Upper lobe of left lung (tissue), 6 donors: ENCODE measurements around the gene BID. TPM values are rescaled to one million over a fixed set of nuclear protein-coding genes. Genes with fewer than 3 reads are reported as not detected.

Experiments
- ATAC-seq, 2 donors: fragments of 200-7000 bp; cut with Tn5 transposase; one replicate each; pipeline ENCODE4 v1.9.1; 2022; ENCODE audit warnings: mild to moderate bottlenecking in 2 of 2, moderate library complexity in 2 of 2; ENCODE audit not compliant: low FRiP score in 2 of 2
- DNase-seq, 2 donors: peaks; one replicate each; pipeline ENCODE4 v3.0.0-alpha.2; 2019 to 2020
- H3K27ac ChIP-seq, 4 donors: fragments of 200-600 bp; sonication (generic); one replicate each; pipeline ENCODE4 v1.5.1; 2016 to 2019
- H3K27me3 ChIP-seq, 4 donors: fragments of 200-600 bp; sonication (generic); one replicate each; pipeline ENCODE4 v1.5.1; 2017 to 2019
- H3K36me3 ChIP-seq, 4 donors: fragments of 200-600 bp; sonication (generic); one replicate each; pipeline ENCODE4 v1.5.1; 2016 to 2019
- H3K4me1 ChIP-seq, 4 donors: fragments of 200-600 bp; sonication (generic); one replicate each; pipeline ENCODE4 v1.5.1; 2018 to 2019
- H3K4me3 ChIP-seq, 4 donors: fragments of 200-600 bp; sonication (generic); one replicate each; pipeline ENCODE4 v1.5.1; 2017 to 2019; ENCODE audit warnings: mild to moderate bottlenecking in 2 of 4, moderate library complexity in 1 of 4
- H3K9me3 ChIP-seq, 4 donors: fragments of 200-600 bp; sonication (generic); one replicate each; pipeline ENCODE4 v1.5.1; 2018 to 2019
- EP300 ChIP-seq, 4 donors: sonication (generic); formaldehyde crosslinking; IDR thresholded peaks; one replicate each; pipeline ENCODE4 v1.5.1; 2017; ENCODE audit warnings: antibody characterized with exemption in 4 of 4, control low read depth in 2 of 4
- POLR2A ChIP-seq, 4 donors: fragments of 450-650 bp; IDR thresholded peaks; one replicate each; pipeline ENCODE4 v1.5.1; 2016 to 2017; ENCODE audit warnings: antibody characterized with exemption in 4 of 4, mild to moderate bottlenecking in 2 of 4
- POLR2AphosphoS5 ChIP-seq, 2 donors: sonication (generic); formaldehyde crosslinking; IDR thresholded peaks; one replicate each; pipeline ENCODE4 v1.5.1; 2017; ENCODE audit warnings: antibody characterized with exemption in 2 of 2
- WGBS, 2 donors: methylation state at CpG; one replicate each; pipeline ENCODE4 v1.1.5; 2017 to 2018; 5-methylcytosine and 5-hydroxymethylcytosine counted together
- total RNA-seq, 6 donors: library from RNA; depleted of rRNA in 4 of 6; stranded (reverse); fragments of >200 nt in 4 of 6; gene quantifications; one replicate each; pipeline versions ENCODE4 v1.1.0 to v1.2.1, GENCODE V29; 2016 to 2021
- TF ChIP-seq, protein P1 (sequence below), 6 experiments: fragments of 450-650 bp in 4 of 6; fragments of 200-600 bp in 2 of 6; sonication (generic) in 2 of 6; IDR thresholded peaks; one replicate each; pipeline ENCODE4 v1.5.1; 2016 to 2019; ENCODE audit warnings: antibody characterized with exemption in 6 of 6
- donor health status: DM: no; HTN: no; CAD: no; lungs with moderate emphysema.
- donor health status: DM: no; HTN: yes; CAD: no; lungs with severe emphysema.

Gene BID
- total RNA-seq, 6 donors from 2014 or later, result 10.5 to 55.9 (median 27.3) TPM

DNA sequence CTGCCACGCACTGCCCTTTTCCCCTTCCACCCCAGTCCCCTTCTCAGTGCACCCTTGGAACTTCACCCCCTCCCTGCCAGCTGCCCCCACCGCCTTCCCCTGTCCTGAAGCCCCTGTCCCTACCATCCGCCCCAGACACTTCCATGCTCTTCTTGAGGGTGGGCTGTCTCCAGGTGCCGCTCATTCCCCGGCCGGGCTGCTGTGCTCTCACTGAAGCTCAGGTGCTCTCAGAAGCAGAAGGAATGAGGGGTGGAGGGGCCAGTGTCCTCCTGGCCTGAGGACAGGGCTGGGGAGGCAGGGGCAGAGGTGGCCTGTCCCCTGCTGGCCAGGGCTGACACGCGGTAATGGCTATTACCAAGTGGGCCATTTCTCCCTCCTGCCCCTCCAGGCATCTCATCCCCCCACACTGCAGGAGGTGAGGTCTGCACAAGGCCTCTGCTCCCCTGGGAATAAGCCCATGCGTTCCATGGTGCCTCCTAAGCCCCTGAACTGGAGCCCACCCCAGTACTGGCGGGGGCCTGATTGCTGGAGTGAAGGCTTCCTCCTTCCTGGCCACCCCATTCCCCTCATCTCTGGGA, 6.6 kb upstream of the BID start:
- H3K4me3 ChIP-seq, result no peak overlapping the region
- peak overlapping the region in 2 of 4 donors; percentile 43 to 72 for H3K27ac ChIP-seq

GRCh38 chr22:17780116-17780740, 6.0 kb upstream of the BID start:
- 73 to 78% methylated on average over 18 to 19 of the region's 19 CpGs for WGBS, 2 donors

More for the DNA sequence above, 6.6 kb upstream of the BID start:
- DNase-seq, result no peak
- Histone ChIP-seq H3K4me1 (peaks cover 11 to 29% (median 25%) of the 10 kb centered on the region in 4 donors), H3K36me3 (no peaks in the 10 kb centered on the region), H3K9me3 (no peaks in the 10 kb centered on the region), H3K27me3 (no peaks in the 10 kb centered on the region)
- TF ChIP-seq EP300 (IDR thresholded peaks at IDR 0.05) (no peak), POLR2AphosphoS5 (IDR thresholded peaks at IDR 0.05) (no peak), POLR2A (IDR thresholded peaks at IDR 0.05) (no peak)
- TF ChIP-seq, protein P1, sequence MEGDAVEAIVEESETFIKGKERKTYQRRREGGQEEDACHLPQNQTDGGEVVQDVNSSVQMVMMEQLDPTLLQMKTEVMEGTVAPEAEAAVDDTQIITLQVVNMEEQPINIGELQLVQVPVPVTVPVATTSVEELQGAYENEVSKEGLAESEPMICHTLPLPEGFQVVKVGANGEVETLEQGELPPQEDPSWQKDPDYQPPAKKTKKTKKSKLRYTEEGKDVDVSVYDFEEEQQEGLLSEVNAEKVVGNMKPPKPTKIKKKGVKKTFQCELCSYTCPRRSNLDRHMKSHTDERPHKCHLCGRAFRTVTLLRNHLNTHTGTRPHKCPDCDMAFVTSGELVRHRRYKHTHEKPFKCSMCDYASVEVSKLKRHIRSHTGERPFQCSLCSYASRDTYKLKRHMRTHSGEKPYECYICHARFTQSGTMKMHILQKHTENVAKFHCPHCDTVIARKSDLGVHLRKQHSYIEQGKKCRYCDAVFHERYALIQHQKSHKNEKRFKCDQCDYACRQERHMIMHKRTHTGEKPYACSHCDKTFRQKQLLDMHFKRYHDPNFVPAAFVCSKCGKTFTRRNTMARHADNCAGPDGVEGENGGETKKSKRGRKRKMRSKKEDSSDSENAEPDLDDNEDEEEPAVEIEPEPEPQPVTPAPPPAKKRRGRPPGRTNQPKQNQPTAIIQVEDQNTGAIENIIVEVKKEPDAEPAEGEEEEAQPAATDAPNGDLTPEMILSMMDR (IDR thresholded peaks at IDR 0.05), result no peak
- ATAC-seq, result no peak
- 90 to 92% methylated on average over 6 to 10 of the region's 10 CpGs for WGBS, 2 donors

DNA sequence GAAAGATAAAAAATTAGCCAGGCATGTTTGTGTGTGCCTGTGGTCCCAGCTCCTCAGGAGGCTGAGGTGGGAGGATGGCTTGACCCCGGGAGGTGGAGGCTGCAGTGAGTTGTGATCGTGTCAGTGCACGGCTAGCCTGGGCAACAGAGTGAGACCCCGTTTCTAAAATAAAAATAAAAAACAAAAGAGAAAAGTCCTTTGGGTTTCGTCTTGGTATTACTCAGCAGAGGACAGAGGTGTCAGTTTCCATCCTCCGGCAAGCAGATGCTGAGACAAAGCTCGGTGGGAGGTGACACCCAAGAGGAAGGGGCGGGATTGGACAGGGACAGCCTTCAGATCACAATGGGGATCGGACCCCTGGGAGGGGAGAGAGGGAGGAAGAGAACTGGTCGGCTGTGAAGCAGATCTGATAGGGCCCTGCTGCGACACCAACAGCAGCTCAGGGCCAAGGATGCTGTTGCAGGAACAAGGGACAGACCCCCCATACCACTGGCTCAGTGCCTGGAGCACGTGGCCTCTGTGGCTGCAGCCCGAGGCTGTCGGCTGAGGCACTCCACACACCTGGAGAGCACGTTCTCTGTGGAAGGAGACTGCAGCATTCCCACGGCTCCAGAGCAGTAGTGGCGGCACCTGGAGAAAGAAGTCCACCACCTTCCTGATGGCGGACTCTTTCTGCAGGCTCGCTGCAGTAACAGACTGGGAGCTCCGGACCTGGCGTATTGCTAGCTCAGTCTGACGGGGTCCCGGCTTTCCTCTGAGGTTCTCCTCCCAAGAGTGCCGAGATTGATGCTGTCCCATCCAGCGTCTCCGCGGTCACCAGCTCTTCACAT, 5.2 kb upstream of the BID start:
- Histone ChIP-seq H3K4me1 (peaks cover 11 to 36% (median 28%) of the 10 kb centered on the region in 4 donors), H3K4me3 (no peak overlapping the region), H3K27me3 (no peaks in the 10 kb centered on the region), H3K36me3 (no peaks in the 10 kb centered on the region), H3K27ac (no peak overlapping the region), H3K9me3 (no peaks in the 10 kb centered on the region)
- 70 to 82% methylated on average over 23 to 27 of the region's 27 CpGs for WGBS, 2 donors
- TF ChIP-seq POLR2AphosphoS5 (IDR thresholded peaks at IDR 0.05), result no peak
- no peak for TF ChIP-seq EP300 (IDR thresholded peaks at IDR 0.05)
- TF ChIP-seq POLR2A (IDR thresholded peaks at IDR 0.05), result no peak
- TF ChIP-seq, protein P1 (IDR thresholded peaks at IDR 0.05), result no peak
- ATAC-seq (no peak), DNase-seq (peak in 1 of 2 donors; percentile 54)

More at GRCh38 chr22:17780116-17780740, 6.0 kb upstream of the BID start:
- DNase-seq, result no peak
- no peaks in the 10 kb centered on the region for H3K36me3 ChIP-seq
- H3K27me3 ChIP-seq, result no peaks in the 10 kb centered on the region
- no peak overlapping the region for H3K27ac ChIP-seq
- no peak for ATAC-seq
- no peak overlapping the region for H3K4me3 ChIP-seq
- TF ChIP-seq POLR2AphosphoS5 (IDR thresholded peaks at IDR 0.05) (no peak), POLR2A (IDR thresholded peaks at IDR 0.05) (no peak), EP300 (IDR thresholded peaks at IDR 0.05) (no peak)
- TF ChIP-seq, protein P1 (IDR thresholded peaks at IDR 0.05), result no peak
- no peaks in the 10 kb centered on the region for H3K9me3 ChIP-seq
- peaks cover 11 to 32% (median 25%) of the 10 kb centered on the region in 4 donors for H3K4me1 ChIP-seq

DNA sequence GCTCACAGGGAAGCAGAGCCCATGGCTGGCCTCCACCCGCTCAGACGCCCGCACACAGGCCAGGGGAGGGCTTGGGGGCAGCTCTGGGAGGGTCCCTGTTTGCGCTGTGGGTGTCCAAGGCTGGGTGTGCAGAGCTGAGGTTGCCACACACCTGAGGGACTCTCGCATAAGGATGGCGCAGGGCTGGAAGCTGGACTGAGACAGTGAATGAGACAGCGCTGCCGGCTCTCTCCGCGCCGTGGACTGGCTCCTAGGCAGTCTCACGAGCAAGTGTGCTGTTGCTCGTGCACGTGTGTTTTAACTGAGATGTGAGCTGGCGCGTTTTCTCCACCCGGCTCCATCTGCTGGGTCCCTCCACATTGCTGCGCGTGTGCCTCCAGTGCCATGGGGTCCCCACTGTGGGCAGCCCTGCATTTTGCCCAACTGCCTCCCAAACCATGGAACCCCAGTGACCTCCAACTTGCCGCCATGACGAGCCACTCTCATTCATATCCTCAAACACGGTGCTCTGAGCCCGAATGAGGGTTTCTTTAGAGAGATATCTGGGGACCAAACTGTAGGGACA, 4.2 kb upstream of the BID start:
- Histone ChIP-seq H3K4me1 (peaks cover 13 to 44% (median 30%) of the 10 kb centered on the region in 4 donors), H3K9me3 (no peaks in the 10 kb centered on the region), H3K27ac (peak overlapping the region in 1 of 4 donors; percentile 88), H3K36me3 (no peaks in the 10 kb centered on the region), H3K4me3 (no peak overlapping the region), H3K27me3 (no peaks in the 10 kb centered on the region)
- peak in 1 of 2 donors; percentile 75 for DNase-seq
- 92 to 97% methylated on average over 15 to 19 of the region's 23 CpGs for WGBS, 2 donors
- no peak for ATAC-seq
- TF ChIP-seq EP300 (IDR thresholded peaks at IDR 0.05) (no peak), POLR2A (IDR thresholded peaks at IDR 0.05) (no peak), POLR2AphosphoS5 (IDR thresholded peaks at IDR 0.05) (no peak)
- TF ChIP-seq, protein P1 (IDR thresholded peaks at IDR 0.05), result no peak
